ENCODE measurements around the gene MYADM. TPM values are rescaled to one million over a fixed set of nuclear protein-coding genes. Genes with fewer than 3 reads are reported as not detected.
"Not testable (repeated sequence)": the region's sequence is repeated elsewhere in the genome, so short reads cannot be mapped to it uniquely, and the experiment has no call there.

The MYADM gene
- total RNA-seq, 1 donor from 2014 or later: 54.0 TPM

DNA sequence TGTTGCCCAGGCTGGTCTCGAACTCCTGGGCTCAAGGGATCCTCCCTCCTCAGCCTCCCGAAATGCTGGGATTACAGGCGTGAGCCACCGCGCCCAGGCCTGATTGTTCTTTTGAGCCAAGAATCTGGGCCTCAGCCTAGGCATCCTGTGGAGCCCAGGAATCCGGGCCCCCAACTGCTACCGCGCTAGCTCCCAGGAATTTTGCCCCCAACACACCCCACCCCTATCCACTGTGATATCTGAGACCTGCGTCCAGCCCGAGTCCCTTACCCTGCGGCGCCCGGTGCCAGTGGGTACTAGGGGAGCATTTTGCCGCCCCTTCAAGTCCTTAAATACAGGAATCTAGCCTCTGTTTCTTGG lies 838 bp upstream of the MYADM start:
- Histone ChIP-seq H3K27me3 (ENCODE audit: control insufficient read depth, insufficient read depth, low read length) (no peaks in the 10 kb centered on the region), H3K36me3 (ENCODE audit: control insufficient read depth, insufficient read depth, low read length) (no peaks in the 10 kb centered on the region), H3K4me3 (ENCODE audit: low read depth, low read length) (peak overlapping the region; percentile 50)
- TF ChIP-seq CTCF (IDR thresholded peaks at IDR 0.05; ENCODE audit: insufficient read depth, low read length, poor library complexity, severe bottlenecking): no peak
- no peak for DNase-seq (ENCODE audit: low read depth)

GRCh38 chr19:53868091-53868891 lies 608 bp downstream of the MYADM start:
- DNase-seq (ENCODE audit: low read depth): no peak
- Histone ChIP-seq H3K27me3 (ENCODE audit: control insufficient read depth, insufficient read depth, low read length) (no peaks in the 10 kb centered on the region), H3K36me3 (ENCODE audit: control insufficient read depth, insufficient read depth, low read length) (peaks cover under 1% of the 10 kb centered on the region)

DNA sequence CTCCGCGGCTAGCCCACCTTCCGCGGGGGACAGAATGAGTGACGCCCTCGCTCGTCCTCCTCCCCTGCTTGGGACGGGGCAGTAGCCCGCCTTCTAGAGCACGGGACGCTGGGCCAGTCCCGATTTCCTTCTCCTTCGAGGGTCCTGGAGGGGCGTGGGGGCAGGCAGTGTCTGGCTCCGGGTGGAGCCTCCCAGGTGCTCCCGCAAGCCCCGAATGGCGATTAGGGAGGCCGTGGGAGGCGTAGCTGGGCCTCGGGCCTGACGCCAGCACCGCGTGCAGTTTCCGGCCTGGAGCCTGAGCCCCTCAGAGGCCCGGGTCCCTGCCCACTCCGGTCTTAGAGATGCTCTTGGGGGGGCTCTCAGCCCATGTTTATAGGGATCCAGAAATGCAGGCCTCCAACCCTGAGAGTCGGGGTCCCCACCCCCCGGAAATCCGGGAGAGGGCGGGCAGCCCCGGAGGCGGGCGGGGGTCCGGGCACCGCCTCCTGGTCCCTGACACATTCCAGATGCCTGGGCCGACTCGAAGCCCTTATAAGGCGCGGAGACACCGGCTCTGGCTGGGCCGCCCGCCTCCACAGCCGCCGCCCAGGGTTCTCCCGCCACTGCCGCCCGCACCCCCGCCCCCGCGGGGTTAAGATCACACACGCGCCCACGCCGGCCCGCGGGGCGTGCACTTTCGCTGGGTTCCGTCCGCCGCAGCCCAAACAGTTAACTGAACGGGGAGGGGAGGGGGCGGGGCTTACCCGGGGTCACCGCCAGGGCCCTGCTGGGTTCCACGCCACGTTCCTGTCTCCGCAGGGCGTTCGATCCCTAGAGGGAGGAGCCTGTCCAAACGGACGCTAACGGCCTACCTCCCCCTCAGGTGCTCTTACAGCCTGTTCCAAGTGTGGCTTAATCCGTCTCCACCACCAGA lies 1.5 kb downstream of the MYADM start:
- no peak for DNase-seq (ENCODE audit: low read depth)
- H3K27me3 ChIP-seq (ENCODE audit: control insufficient read depth, insufficient read depth, low read length): no peaks in the 10 kb centered on the region
- peak overlapping the region; percentile 77 for H3K4me3 ChIP-seq (ENCODE audit: low read depth, low read length)
- peak; percentile 18 for TF ChIP-seq CTCF (IDR thresholded peaks at IDR 0.05; ENCODE audit: insufficient read depth, low read length, poor library complexity, severe bottlenecking)
- peaks cover 5% of the 10 kb centered on the region for H3K36me3 ChIP-seq (ENCODE audit: control insufficient read depth, insufficient read depth, low read length)

More at GRCh38 chr19:53868091-53868891, 608 bp downstream of the MYADM start:
- peak overlapping the region; percentile 77 for H3K4me3 ChIP-seq (ENCODE audit: low read depth, low read length)
- TF ChIP-seq CTCF (IDR thresholded peaks at IDR 0.05; ENCODE audit: insufficient read depth, low read length, poor library complexity, severe bottlenecking): no peak

GRCh38 chr19:53869805-53870484 lies 2.3 kb downstream of the MYADM start:
- H3K36me3 ChIP-seq (ENCODE audit: control insufficient read depth, insufficient read depth, low read length); H3K27me3 ChIP-seq (ENCODE audit: control insufficient read depth, insufficient read depth, low read length); DNase-seq (ENCODE audit: low read depth): not testable (repeated sequence)
- peak overlapping the region; percentile 77 for H3K4me3 ChIP-seq (ENCODE audit: low read depth, low read length)

- no peaks in the 10 kb centered on the region for H3K27me3 ChIP-seq (ENCODE audit: control insufficient read depth, insufficient read depth, low read length)
- H3K4me3 ChIP-seq (ENCODE audit: low read depth, low read length): peak overlapping the region; percentile 14
- peaks cover 5% of the 10 kb centered on the region for H3K36me3 ChIP-seq (ENCODE audit: control insufficient read depth, insufficient read depth, low read length)
- no peak for DNase-seq (ENCODE audit: low read depth)
- no peak for TF ChIP-seq CTCF (IDR thresholded peaks at IDR 0.05; ENCODE audit: insufficient read depth, low read length, poor library complexity, severe bottlenecking)
These were observed 2.8 kb downstream of the MYADM start for GRCh38 chr19:53870485-53870844.

GRCh38 chr19:53871454-53871853 lies 3.8 kb downstream of the MYADM start:
- Histone ChIP-seq H3K36me3 (ENCODE audit: control insufficient read depth, insufficient read depth, low read length) (peaks cover 5% of the 10 kb centered on the region), H3K27me3 (ENCODE audit: control insufficient read depth, insufficient read depth, low read length) (no peaks in the 10 kb centered on the region), H3K4me3 (ENCODE audit: low read depth, low read length) (no peak overlapping the region)
- DNase-seq (ENCODE audit: low read depth): no peak
- TF ChIP-seq CTCF (IDR thresholded peaks at IDR 0.05; ENCODE audit: insufficient read depth, low read length, poor library complexity, severe bottlenecking): no peak

All from kidney epithelial cell (primary cell).